Lower leg skin (tissue), 3 donors: ENCODE data around the gene NPIPB9.
"Not testable (repeated sequence)": the region's sequence is repeated elsewhere in the genome, so short reads cannot be mapped to it uniquely, and the experiment has no call there.

Experiments used
- CTCF ChIP-seq, 3 donors: fragments of 450-650 bp; IDR thresholded peaks; one replicate each; pipeline ENCODE4 v1.5.1; 2016; ENCODE audit warnings: antibody characterized with exemption in 3 of 3, mild to moderate bottlenecking in 3 of 3, moderate library complexity in 2 of 3
- POLR2A ChIP-seq, 2 donors: fragments of 450-650 bp; IDR thresholded peaks; one replicate each; pipeline ENCODE4 v1.6.1; 2016 to 2017; ENCODE audit warnings: antibody characterized with exemption in 2 of 2, mild to moderate bottlenecking in 1 of 2, moderate library complexity in 1 of 2

GRCh38 chr16:28781697-28782096, 30.1 kb downstream of the NPIPB9 start:
- TF ChIP-seq POLR2A, CTCF (IDR thresholded peaks at IDR 0.05): not testable (repeated sequence)
